HepG2 (cell line): ENCODE data around the gene EARS2. TPM values are rescaled to one million over a fixed set of nuclear protein-coding genes. Genes with fewer than 3 reads are reported as not detected.

ENCODE experiments used
- CEBPB ChIP-seq: IDR thresholded peaks from 2 replicates; pipeline ENCODE4 v1.6.1; 2011; ENCODE audit warnings: low read depth, low read length, improper control_type of control experiment, borderline replicate concordance
- CHCHD3 ChIP-seq: sonication (generic); formaldehyde crosslinking; IDR thresholded peaks from 2 replicates; pipeline ENCODE4 v1.8.0; 2022; ENCODE audit warnings: mild to moderate bottlenecking, missing genetic modification reagents, moderate library complexity
- EED ChIP-seq: sonication (generic); formaldehyde crosslinking; IDR thresholded peaks from 2 replicates; pipeline ENCODE4 v1.5.0; 2020; ENCODE audit warnings: mild to moderate bottlenecking, missing genetic modification reagents
- HNRNPL ChIP-seq: fragments of 200-400 bp; formaldehyde crosslinking; IDR thresholded peaks from 2 replicates; pipeline ENCODE4 v1.6.1; 2017; ENCODE audit warnings: mild to moderate bottlenecking, low read depth, low read length
- KAT7 ChIP-seq: IDR thresholded peaks from 2 replicates; pipeline ENCODE4 v1.6.1; 2018; ENCODE audit warnings: borderline replicate concordance, missing compliant biosample characterization
- MATR3 ChIP-seq: sonication (generic); formaldehyde crosslinking; IDR thresholded peaks from 2 replicates; pipeline ENCODE4 v1.4.0; 2020; ENCODE audit warnings: missing genetic modification reagents
- MED1 ChIP-seq: sonication (generic); formaldehyde crosslinking; IDR thresholded peaks from 2 replicates; pipeline ENCODE4 v1.4.0; 2020; ENCODE audit warnings: missing genetic modification reagents
- MTA3 ChIP-seq: sonication (generic); formaldehyde crosslinking; IDR thresholded peaks from 2 replicates; pipeline ENCODE4 v1.4.0; 2020; ENCODE audit warnings: missing genetic modification reagents
- NFE2L1 ChIP-seq: sonication (generic); formaldehyde crosslinking; IDR thresholded peaks from 2 replicates; pipeline ENCODE4 v1.4.0; 2020; ENCODE audit warnings: missing genetic modification reagents, mild to moderate bottlenecking, borderline replicate concordance
- ONECUT2 ChIP-seq: sonication (generic); formaldehyde crosslinking; IDR thresholded peaks from 2 replicates; pipeline ENCODE4 v1.4.0; 2020; ENCODE audit warnings: missing genetic modification reagents
- TBP ChIP-seq: sonication (generic); formaldehyde crosslinking; IDR thresholded peaks from 2 replicates; pipeline ENCODE4 v1.5.0; 2020; ENCODE audit warnings: missing genetic modification reagents
- THAP11 ChIP-seq: IDR thresholded peaks from 2 replicates; pipeline ENCODE4 v1.6.1; 2016; ENCODE audit warnings: missing biosample characterization, missing genetic modification reagents
- TRIM22 ChIP-seq: fragments of 450-650 bp; IDR thresholded peaks from 2 replicates; pipeline ENCODE4 v1.6.1; 2017
- YEATS4 ChIP-seq: sonication (generic); formaldehyde crosslinking; IDR thresholded peaks from 2 replicates; pipeline ENCODE4 v1.4.0; 2020; ENCODE audit warnings: missing genetic modification reagents, borderline replicate concordance
- YY1 ChIP-seq: IDR thresholded peaks from 2 replicates; pipeline ENCODE4 v1.6.1; 2011; ENCODE audit warnings: low read length, low read depth, moderate library complexity, mild to moderate bottlenecking; ENCODE audit not compliant: insufficient read depth, insufficient replicate concordance
- ZBTB8A ChIP-seq: sonication (generic); formaldehyde crosslinking; IDR thresholded peaks from 2 replicates; pipeline ENCODE4 v1.4.0; 2020; ENCODE audit warnings: mild to moderate bottlenecking, low read depth, missing genetic modification reagents, borderline replicate concordance
- ZEB1 ChIP-seq: IDR thresholded peaks from 2 replicates; pipeline ENCODE4 v1.6.1; 2012; ENCODE audit warnings: mild to moderate bottlenecking, low read depth, inconsistent platforms; ENCODE audit not compliant: insufficient replicate concordance
- ZFAT ChIP-seq: sonication (generic); formaldehyde crosslinking; conservative IDR thresholded peaks from 2 replicates; pipeline ENCODE4 v1.8.1; 2023; ENCODE audit warnings: missing genetic modification reagents, inconsistent platforms
- ZNF230 ChIP-seq: sonication (generic); formaldehyde crosslinking; IDR thresholded peaks from 2 replicates; pipeline ENCODE4 v1.4.0; 2020; ENCODE audit warnings: mild to moderate bottlenecking, missing genetic modification reagents
- ZNF33A ChIP-seq: sonication (generic); formaldehyde crosslinking; IDR thresholded peaks from 2 replicates; pipeline ENCODE4 v1.5.1; 2020; ENCODE audit warnings: missing genetic modification reagents, mild to moderate bottlenecking, moderate library complexity, borderline replicate concordance
- ZNF33B ChIP-seq: sonication (generic); formaldehyde crosslinking; IDR thresholded peaks from 2 replicates; pipeline ENCODE4 v1.5.1; 2020; ENCODE audit warnings: mild to moderate bottlenecking, missing genetic modification reagents
- ZNF430 ChIP-seq: sonication (generic); formaldehyde crosslinking; IDR thresholded peaks from 2 replicates; pipeline ENCODE4 v1.9.0; 2021; ENCODE audit warnings: mild to moderate bottlenecking, missing genetic modification reagents
- ZNF556 ChIP-seq: sonication (generic); formaldehyde crosslinking; IDR thresholded peaks from 2 replicates; pipeline ENCODE4 v1.4.0; 2020; ENCODE audit warnings: mild to moderate bottlenecking, missing genetic modification reagents, borderline replicate concordance
- ZNF567 ChIP-seq: sonication (generic); formaldehyde crosslinking; IDR thresholded peaks from 2 replicates; pipeline ENCODE4 v1.8.1; 2023; ENCODE audit warnings: mild to moderate bottlenecking, missing genetic modification reagents, borderline replicate concordance
- ZNF644 ChIP-seq: IDR thresholded peaks from 2 replicates; pipeline ENCODE4 v1.6.1; 2016; ENCODE audit warnings: low read depth
- ZNF891 ChIP-seq: sonication (generic); formaldehyde crosslinking; IDR thresholded peaks from 2 replicates; pipeline ENCODE4 v1.5.0; 2020; ENCODE audit warnings: mild to moderate bottlenecking, missing genetic modification reagents
- ZSCAN20 ChIP-seq: sonication (generic); formaldehyde crosslinking; IDR thresholded peaks from 2 replicates; pipeline ENCODE4 v1.4.0; 2020; ENCODE audit warnings: missing genetic modification reagents, mild to moderate bottlenecking, borderline replicate concordance
- polyA plus RNA-seq, 8 experiments: library from polyadenylated mRNA; depleted of rRNA in 3 of 8; stranded (reverse) in 7 of 8; unstranded in 1 of 8; fragments of >200 nt; fragmentation: Illumina TruSeq in 4 of 8; extraction: Trizol in 4 of 8; gene quantifications; 2 replicates each; pipeline versions ENCODE4 v1.2.1 to v1.2.3, GENCODE V29; 2011 to 2016; ENCODE audit warnings: low read depth in 4 of 8, missing spikeins in 1 of 8, mixed read lengths in 1 of 8; ENCODE audit not compliant: insufficient read depth in 1 of 8
- total RNA-seq, 5 experiments: library from RNA; depleted of rRNA; stranded (reverse); fragments of >200 nt; fragmentation: Illumina TruSeq; extraction: Trizol; gene quantifications; 2 replicates each; pipeline ENCODE4 v1.2.3, GENCODE V29; 2016; ENCODE audit warnings: low read depth in 1 of 5
- TF ChIP-seq, protein P1 (sequence below): sonication (generic); formaldehyde crosslinking; IDR thresholded peaks from 2 replicates; pipeline ENCODE4 v1.8.1; 2023; ENCODE audit warnings: missing genetic modification reagents, inconsistent platforms, borderline replicate concordance
- TF ChIP-seq, protein P2 (sequence below): sonication (generic); formaldehyde crosslinking; IDR thresholded peaks from 2 replicates; pipeline ENCODE4 v1.8.0; 2022; ENCODE audit warnings: missing genetic modification reagents, low read depth, mild to moderate bottlenecking, borderline replicate concordance

Gene EARS2
- total and polyA plus RNA-seq, 2 of the 13 experiments (the other 11 are each of a cell fraction or from before 2014, with no cell fraction given) = 49.4 to 80.4 TPM

- TF ChIP-seq NFE2L1 (CRISPR knock-in tag) (peak; percentile 83; the same call in 1 of the 2 replicates), ZSCAN20 (CRISPR knock-in tag) (peak; percentile 94; the same call in 1 of the 2 replicates), ZFAT (CRISPR knock-in tag) (peak; percentile 91), ZNF430 (CRISPR knock-in tag) (peak; percentile 96), ZEB1 (peak; percentile 91), HNRNPL (no peak), CHCHD3 (peak; percentile 58; the same call in 1 of the 2 replicates), THAP11 (CRISPR knock-in tag) (peak; percentile 94), MATR3 (no peak), ZNF891 (CRISPR knock-in tag) (peak; percentile 82), EED (CRISPR knock-in tag) (no peak), ZNF556 (CRISPR knock-in tag) (peak; percentile 77), MTA3 (CRISPR knock-in tag) (0 out of 2 replicates have a peak, but pooled peaks have one; percentile 47), ZBTB8A (no peak; the same call in 1 of the 2 replicates), KAT7 (CRISPR knock-in tag) (peak; percentile 92), ZNF230 (CRISPR knock-in tag) (peak; percentile 91), ZNF33A (peak; percentile 30; the same call in 1 of the 2 replicates), ZNF567 (peak; percentile 96; the same call in 1 of the 2 replicates), YY1 (peak; percentile 95), TRIM22 (no peak), YEATS4 (CRISPR knock-in tag) (peak; percentile 100), ZNF33B (CRISPR knock-in tag) (peak; percentile 71; the same call in 1 of the 2 replicates), TBP (CRISPR knock-in tag) (no peak), CEBPB (no peak; the same call in 1 of the 2 replicates), MED1 (CRISPR knock-in tag) (peak; percentile 85), ZNF644 (CRISPR knock-in tag) (no peak), ONECUT2 (CRISPR knock-in tag) (peak; percentile 57; the same call in 1 of the 2 replicates)
- TF ChIP-seq, protein P1, sequence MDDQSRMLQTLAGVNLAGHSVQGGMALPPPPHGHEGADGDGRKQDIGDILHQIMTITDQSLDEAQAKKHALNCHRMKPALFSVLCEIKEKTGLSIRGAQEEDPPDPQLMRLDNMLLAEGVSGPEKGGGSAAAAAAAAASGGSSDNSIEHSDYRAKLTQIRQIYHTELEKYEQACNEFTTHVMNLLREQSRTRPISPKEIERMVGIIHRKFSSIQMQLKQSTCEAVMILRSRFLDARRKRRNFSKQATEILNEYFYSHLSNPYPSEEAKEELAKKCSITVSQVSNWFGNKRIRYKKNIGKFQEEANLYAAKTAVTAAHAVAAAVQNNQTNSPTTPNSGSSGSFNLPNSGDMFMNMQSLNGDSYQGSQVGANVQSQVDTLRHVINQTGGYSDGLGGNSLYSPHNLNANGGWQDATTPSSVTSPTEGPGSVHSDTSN (CRISPR knock-in tag) = peak; percentile 84; the same call in 1 of the 2 replicates
- TF ChIP-seq, protein P2, sequence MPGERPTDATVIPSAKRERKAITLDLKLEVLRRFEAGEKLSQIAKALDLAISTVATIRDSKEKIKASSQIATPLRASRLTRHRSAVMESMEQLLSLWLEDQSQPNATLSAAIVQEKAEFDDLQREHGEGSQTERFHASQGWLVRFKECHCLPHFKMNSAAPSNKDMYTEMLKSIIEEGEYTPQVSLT (CRISPR knock-in tag) = no peak
Measured at GRCh38 chr16:23556881-23557778, at the start of gene EARS2, which contains the start of gene UBFD1 (continued).
